Activated CD4-positive, alpha-beta T cell treated with anti-CD3 and anti-CD28 coated beads, Interleukin-2, Interleukin-4, amounts not matched to agents 100 ng/mL and 50 ng/mL, durations not matched to agents 16 hours and 8 hours (primary cell): Measurements from ENCODE around the gene ARPC5L.

Source experiments
- DNase-seq: peaks from one replicate; pipeline ENCODE4 v3.0.0-alpha.2; 2020; ENCODE audit warnings: low spot score

Gene ARPC5L

GRCh38 chr9:124868511-124869465 lies 6.9 kb downstream of the ARPC5L start:
- DNase-seq: peak; percentile 94

- no peak for DNase-seq
Measured at GRCh38 chr9:124869466-124869985, 7.6 kb downstream of the ARPC5L start.

- peak; percentile 92 for DNase-seq
Measured at GRCh38 chr9:124869986-124870560, 8.1 kb downstream of the ARPC5L start.

- no peak for DNase-seq
Measured at GRCh38 chr9:124870723-124871122, 8.8 kb downstream of the ARPC5L start.

GRCh38 chr9:124871156-124871561 lies 9.2 kb downstream of the ARPC5L start:
- DNase-seq: no peak

- DNase-seq: no peak
Measured at GRCh38 chr9:124873664-124874063, 11.7 kb downstream of the ARPC5L start.

GRCh38 chr9:124875501-124875900 lies 13.6 kb downstream of the ARPC5L start:
- no peak for DNase-seq

GRCh38 chr9:124877021-124877782 lies 15.3 kb downstream of the ARPC5L start:
- DNase-seq: no peak

GRCh38 chr9:124878021-124878420 lies 16.1 kb downstream of the ARPC5L start:
- no peak for DNase-seq

GRCh38 chr9:124878518-124878917 lies 16.6 kb downstream of the ARPC5L start:
- DNase-seq: no peak

GRCh38 chr9:124879226-124879625 lies 17.3 kb downstream of the ARPC5L start:
- DNase-seq: no peak

- DNase-seq: no peak
Measured at GRCh38 chr9:124880501-124880900, 18.6 kb downstream of the ARPC5L start.

- no peak for DNase-seq
Measured at GRCh38 chr9:124881138-124881743, 19.3 kb downstream of the ARPC5L start.

- no peak for DNase-seq
Measured at GRCh38 chr9:124882231-124882630, 20.3 kb downstream of the ARPC5L start.

- DNase-seq: no peak
Measured at GRCh38 chr9:124884376-124884775, 22.4 kb downstream of the ARPC5L start.

GRCh38 chr9:124885551-124885950 lies 23.6 kb downstream of the ARPC5L start:
- no peak for DNase-seq

GRCh38 chr9:124886461-124886860 lies 24.5 kb downstream of the ARPC5L start:
- DNase-seq: no peak

GRCh38 chr9:124886866-124887492 lies 25.0 kb downstream of the ARPC5L start:
- no peak for DNase-seq

- no peak for DNase-seq
Measured at GRCh38 chr9:124887832-124888231, 25.9 kb downstream of the ARPC5L start.

GRCh38 chr9:124889006-124889405 lies 27.1 kb downstream of the ARPC5L start:
- no peak for DNase-seq

- no peak for DNase-seq
Measured at GRCh38 chr9:124890179-124890578, 28.2 kb downstream of the ARPC5L start.
